SU-DHL-6 (cell line): ENCODE measurements around the gene RNF144B.

Source experiments
- EZH2phosphoT487 ChIP-seq: fragments of 200-600 bp; sonication (generic), shearing (Covaris generic); conservative IDR thresholded peaks from 2 replicates; pipeline ENCODE4 v1.6.1; 2018; ENCODE audit warnings: mild to moderate bottlenecking, antibody characterized with exemption, low read length, moderate library complexity, mixed read lengths
- TF ChIP-seq, protein P1 (sequence below): fragments of 200-600 bp; sonication (generic); IDR thresholded peaks from one replicate; pipeline ENCODE4 v1.5.1; 2017; ENCODE audit warnings: antibody characterized with exemption, mild to moderate bottlenecking, low read length, moderate library complexity; ENCODE audit not compliant: insufficient read depth, poor library complexity, severe bottlenecking

DNA sequence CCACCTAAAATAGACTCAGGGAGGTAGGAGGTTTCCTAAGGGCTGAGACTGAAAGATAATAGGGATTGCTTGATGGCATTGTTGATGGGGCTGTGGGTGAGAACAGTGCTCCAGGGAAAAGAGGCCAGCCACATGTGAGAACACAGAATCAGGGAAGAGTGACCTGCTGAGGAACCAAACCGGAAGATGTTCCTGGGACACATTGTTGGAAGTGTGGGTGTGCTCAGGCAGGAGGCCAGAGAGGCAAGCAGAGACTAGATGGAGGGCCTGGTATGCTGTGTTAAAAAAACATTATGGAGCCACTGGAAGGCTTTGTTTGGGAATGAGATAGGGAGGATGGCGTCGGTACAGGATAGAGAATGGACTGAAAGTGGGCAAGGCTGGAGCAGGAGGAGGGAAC is 23.3 kb downstream of the RNF144B start:
- no peak for TF ChIP-seq EZH2phosphoT487
- TF ChIP-seq, protein P1, sequence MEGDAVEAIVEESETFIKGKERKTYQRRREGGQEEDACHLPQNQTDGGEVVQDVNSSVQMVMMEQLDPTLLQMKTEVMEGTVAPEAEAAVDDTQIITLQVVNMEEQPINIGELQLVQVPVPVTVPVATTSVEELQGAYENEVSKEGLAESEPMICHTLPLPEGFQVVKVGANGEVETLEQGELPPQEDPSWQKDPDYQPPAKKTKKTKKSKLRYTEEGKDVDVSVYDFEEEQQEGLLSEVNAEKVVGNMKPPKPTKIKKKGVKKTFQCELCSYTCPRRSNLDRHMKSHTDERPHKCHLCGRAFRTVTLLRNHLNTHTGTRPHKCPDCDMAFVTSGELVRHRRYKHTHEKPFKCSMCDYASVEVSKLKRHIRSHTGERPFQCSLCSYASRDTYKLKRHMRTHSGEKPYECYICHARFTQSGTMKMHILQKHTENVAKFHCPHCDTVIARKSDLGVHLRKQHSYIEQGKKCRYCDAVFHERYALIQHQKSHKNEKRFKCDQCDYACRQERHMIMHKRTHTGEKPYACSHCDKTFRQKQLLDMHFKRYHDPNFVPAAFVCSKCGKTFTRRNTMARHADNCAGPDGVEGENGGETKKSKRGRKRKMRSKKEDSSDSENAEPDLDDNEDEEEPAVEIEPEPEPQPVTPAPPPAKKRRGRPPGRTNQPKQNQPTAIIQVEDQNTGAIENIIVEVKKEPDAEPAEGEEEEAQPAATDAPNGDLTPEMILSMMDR = no peak
